ENCODE results near the gene YTHDF2. TPM values are rescaled to one million over a fixed set of nuclear protein-coding genes. Genes with fewer than 3 reads are reported as not detected.

The YTHDF2 gene
- total and polyA plus RNA-seq, 11 donors = 20.7 to 56.3 (median 38.9) TPM

DNA sequence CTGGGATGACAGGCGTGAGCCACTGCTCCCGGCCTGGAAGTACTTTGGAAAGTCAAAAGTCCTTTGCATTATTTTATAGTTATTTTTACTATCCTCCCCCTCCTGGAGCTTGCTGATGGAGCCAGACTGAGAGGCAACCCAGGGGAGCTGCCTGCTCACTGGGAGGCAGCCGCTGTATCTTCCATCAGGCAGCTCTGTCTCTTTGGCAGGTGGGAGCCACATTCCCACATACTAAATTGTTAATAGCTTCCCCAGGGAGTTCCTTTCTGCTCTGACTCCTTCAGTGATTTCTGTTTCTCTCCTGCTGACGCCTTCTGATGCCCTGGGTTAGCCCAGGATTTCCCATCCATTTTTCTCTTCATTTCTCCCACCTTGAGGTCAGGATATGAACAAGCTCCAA is 70.3 kb downstream of the YTHDF2 start:
- Histone ChIP-seq H3K9me3 (no peaks in the 10 kb centered on the region), H3K36me3 (no peaks in the 10 kb centered on the region), H3K4me3 (no peak overlapping the region), H3K27ac (no peak overlapping the region), H3K4me1 (peaks cover 0 to 4% (median 0%) of the 10 kb centered on the region in 12 donors), H3K27me3 (peaks cover 6 to 36% (median 19%) of the 10 kb centered on the region in 9 donors)
- 51 to 68% (median 55%) methylated on average over 4 of the region's 4 CpGs for WGBS, 4 donors
- no peak for ATAC-seq
- intact Hi-C loops (cut with DNase I) = no loop called here
- no peak for DNase-seq
- no peak for TF ChIP-seq POLR2A (IDR thresholded peaks at IDR 0.05)
- TF ChIP-seq, protein P1, sequence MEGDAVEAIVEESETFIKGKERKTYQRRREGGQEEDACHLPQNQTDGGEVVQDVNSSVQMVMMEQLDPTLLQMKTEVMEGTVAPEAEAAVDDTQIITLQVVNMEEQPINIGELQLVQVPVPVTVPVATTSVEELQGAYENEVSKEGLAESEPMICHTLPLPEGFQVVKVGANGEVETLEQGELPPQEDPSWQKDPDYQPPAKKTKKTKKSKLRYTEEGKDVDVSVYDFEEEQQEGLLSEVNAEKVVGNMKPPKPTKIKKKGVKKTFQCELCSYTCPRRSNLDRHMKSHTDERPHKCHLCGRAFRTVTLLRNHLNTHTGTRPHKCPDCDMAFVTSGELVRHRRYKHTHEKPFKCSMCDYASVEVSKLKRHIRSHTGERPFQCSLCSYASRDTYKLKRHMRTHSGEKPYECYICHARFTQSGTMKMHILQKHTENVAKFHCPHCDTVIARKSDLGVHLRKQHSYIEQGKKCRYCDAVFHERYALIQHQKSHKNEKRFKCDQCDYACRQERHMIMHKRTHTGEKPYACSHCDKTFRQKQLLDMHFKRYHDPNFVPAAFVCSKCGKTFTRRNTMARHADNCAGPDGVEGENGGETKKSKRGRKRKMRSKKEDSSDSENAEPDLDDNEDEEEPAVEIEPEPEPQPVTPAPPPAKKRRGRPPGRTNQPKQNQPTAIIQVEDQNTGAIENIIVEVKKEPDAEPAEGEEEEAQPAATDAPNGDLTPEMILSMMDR (IDR thresholded peaks at IDR 0.05) = no peak

DNA sequence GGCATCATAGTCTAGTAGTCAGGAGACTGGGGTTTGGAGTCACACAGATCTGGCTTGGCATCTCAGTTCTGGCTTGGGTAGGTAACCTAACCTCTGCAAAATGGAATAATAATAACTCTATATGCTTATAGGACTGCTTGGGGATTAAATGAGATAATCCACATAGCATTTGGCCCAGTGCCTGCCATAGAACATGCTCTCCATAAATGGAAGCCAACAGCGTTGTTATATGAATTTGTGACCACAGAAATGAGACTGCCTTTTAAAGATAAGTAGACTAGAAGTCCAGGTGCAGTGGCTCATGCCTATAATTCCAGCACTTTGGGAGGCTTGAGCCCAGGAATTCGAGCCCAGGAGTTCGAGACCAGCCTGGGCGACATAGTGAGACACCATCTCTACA is 71.2 kb downstream of the YTHDF2 start:
- Histone ChIP-seq H3K4me3 (no peak overlapping the region), H3K36me3 (no peaks in the 10 kb centered on the region), H3K4me1 (peaks cover 0 to 9% (median 0%) of the 10 kb centered on the region in 12 donors), H3K9me3 (no peaks in the 10 kb centered on the region), H3K27ac (no peak overlapping the region), H3K27me3 (peaks cover 11 to 44% (median 27%) of the 10 kb centered on the region in 9 donors)
- no peak for ATAC-seq
- intact Hi-C loops (cut with DNase I) = no loop called here
- WGBS, 4 donors = 75 to 86% (median 79%) methylated on average over 4 of the region's 4 CpGs
- no peak for DNase-seq
- no peak for TF ChIP-seq POLR2A (IDR thresholded peaks at IDR 0.05)
- TF ChIP-seq, protein P1 (IDR thresholded peaks at IDR 0.05) = no peak

DNA sequence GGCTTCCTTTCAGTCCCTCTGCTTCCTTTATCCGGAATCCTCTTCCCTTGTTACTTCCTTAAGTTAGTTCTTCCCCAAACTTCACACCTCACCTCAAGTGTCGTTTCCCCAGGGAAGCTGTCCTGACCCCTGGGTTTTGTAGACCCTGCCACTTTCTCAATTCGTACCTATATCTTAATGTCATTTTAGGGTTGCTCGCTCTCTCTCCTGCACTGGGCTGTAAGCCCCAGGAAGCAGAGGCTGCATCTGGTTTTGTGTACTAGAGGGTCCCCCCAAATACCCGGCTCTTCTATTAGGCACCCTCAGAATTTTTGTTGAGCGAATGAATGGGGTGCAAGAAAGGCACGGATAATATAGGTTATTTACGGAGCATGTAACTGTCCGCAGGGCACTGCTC is 74.6 kb downstream of the YTHDF2 start:
- peaks cover 11 to 74% (median 38%) of the 10 kb centered on the region in 9 donors for H3K27me3 ChIP-seq
- no peak for ATAC-seq
- H3K4me3 ChIP-seq = no peak overlapping the region
- intact Hi-C loops (cut with DNase I) = no loop called here
- H3K4me1 ChIP-seq = peaks cover 0 to 9% (median 0%) of the 10 kb centered on the region in 12 donors
- no peak for DNase-seq
- TF ChIP-seq, protein P1 (IDR thresholded peaks at IDR 0.05) = no peak
- no peak for TF ChIP-seq POLR2A (IDR thresholded peaks at IDR 0.05)
- 64 to 68% (median 66%) methylated on average over 9 of the region's 9 CpGs for WGBS, 4 donors
- H3K9me3 ChIP-seq = no peaks in the 10 kb centered on the region
- no peaks in the 10 kb centered on the region for H3K36me3 ChIP-seq
- no peak overlapping the region for H3K27ac ChIP-seq

DNA sequence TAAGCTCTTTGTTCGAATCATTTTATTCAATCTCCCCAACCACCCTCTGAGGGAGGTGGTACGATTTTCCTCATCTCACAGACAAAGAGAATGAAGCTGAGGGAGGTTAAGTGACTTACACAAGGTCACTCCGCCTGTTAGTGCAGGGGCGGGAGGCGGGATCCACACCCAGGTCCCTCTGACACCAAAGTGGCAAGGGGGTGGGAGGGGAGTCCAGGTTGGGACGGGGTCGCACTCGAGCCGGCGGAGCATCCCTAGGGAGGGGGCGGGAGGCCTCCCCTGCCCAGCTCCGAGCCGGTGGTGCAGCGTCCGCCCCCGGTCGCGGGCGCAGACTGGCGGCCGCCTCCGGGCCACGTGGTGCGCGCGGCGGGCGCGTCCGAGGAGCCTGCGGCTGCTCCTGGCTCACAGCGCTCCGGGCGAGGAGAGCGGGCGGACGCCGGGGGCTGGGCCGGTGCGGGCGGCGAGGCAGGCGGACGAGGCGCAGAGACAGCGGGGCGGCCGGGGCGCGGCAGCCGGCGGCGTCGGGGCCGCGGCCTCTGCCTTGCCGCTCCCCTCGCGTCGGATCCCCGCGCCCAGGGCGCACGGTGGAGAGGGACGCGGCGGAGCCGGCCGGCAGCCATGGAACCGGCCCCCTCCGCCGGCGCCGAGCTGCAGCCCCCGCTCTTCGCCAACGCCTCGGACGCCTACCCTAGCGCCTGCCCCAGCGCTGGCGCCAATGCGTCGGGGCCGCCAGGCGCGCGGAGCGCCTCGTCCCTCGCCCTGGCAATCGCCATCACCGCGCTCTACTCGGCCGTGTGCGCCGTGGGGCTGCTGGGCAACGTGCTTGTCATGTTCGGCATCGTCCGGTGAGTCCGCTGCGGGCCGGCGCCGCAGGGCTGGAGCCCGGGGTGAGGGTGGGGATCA is 75.3 kb downstream of the YTHDF2 start, which contains the start of gene OPRD1:
TSS of gene OPRD1 (plus strand) at position 405 of the 903 bp plus-strand sequence. CDS start at position 619, 214 bp downstream.
- no peak within 1 kb of the TSS for H3K27ac ChIP-seq
- peak within 1 kb of the TSS in 1 of 12 donors; percentile 11 for H3K4me3 ChIP-seq
- peaks cover 14 to 81% (median 43%) of the 10 kb centered on the region in 9 donors for H3K27me3 ChIP-seq
- ATAC-seq (no peak), DNase-seq (no peak)
- 3 to 35% (median 16%) methylated on average over 5 to 108 of the region's 108 CpGs for WGBS, 4 donors
- intact Hi-C loops (cut with DNase I) = no loop called here
- peaks cover 0 to 9% (median 0%) of the 10 kb centered on the region in 12 donors for H3K4me1 ChIP-seq
- TF ChIP-seq, protein P1 (IDR thresholded peaks at IDR 0.05) = no peak
- H3K9me3 ChIP-seq = no peaks in the 10 kb centered on the region
- no peaks in the 10 kb centered on the region for H3K36me3 ChIP-seq

Measured in heart left ventricle (tissue), 16 donors.